GM21528 (cell line): ENCODE data around the gene HSBP1L1.
"Not testable (repeated sequence)": the region's sequence is repeated elsewhere in the genome, so short reads cannot be mapped to it uniquely, and the experiment has no call there.

Experiments used
- ATAC-seq: cut with Tn5 transposase; IDR thresholded peaks from one replicate; pipeline ENCODE4 v1.9.1; 2021; ENCODE audit warnings: mild to moderate bottlenecking, moderate library complexity; ENCODE audit not compliant: unreplicated experiment, low FRiP score

The HSBP1L1 gene

GRCh38 chr18:79958981-79959380 is 5.5 kb upstream of the HSBP1L1 start:
- ATAC-seq: no peak

GRCh38 chr18:79960161-79960801 is 4.2 kb upstream of the HSBP1L1 start:
- ATAC-seq: not testable (repeated sequence)

- no peak for ATAC-seq
Measured at GRCh38 chr18:79960921-79961526, 3.4 kb upstream of the HSBP1L1 start.

GRCh38 chr18:79961527-79962291 is 2.7 kb upstream of the HSBP1L1 start:
- ATAC-seq: no peak

- ATAC-seq: no peak
Measured at GRCh38 chr18:79962311-79962710, 2.1 kb upstream of the HSBP1L1 start.

- ATAC-seq: no peak
Measured at GRCh38 chr18:79962835-79963657, 1.4 kb upstream of the HSBP1L1 start.

- no peak for ATAC-seq
Measured at GRCh38 chr18:79963658-79964329, 649 bp upstream of the HSBP1L1 start.

GRCh38 chr18:79965119-79965902 is 868 bp downstream of the HSBP1L1 start:
- no peak for ATAC-seq

- ATAC-seq: no peak
Measured at GRCh38 chr18:79970419-79971133, 6.1 kb downstream of the HSBP1L1 start.

- no peak for ATAC-seq
Measured at GRCh38 chr18:79971211-79971952, 6.9 kb downstream of the HSBP1L1 start.

GRCh38 chr18:79971986-79972385 is 7.5 kb downstream of the HSBP1L1 start:
- no peak for ATAC-seq

GRCh38 chr18:79972720-79973119 is 8.3 kb downstream of the HSBP1L1 start:
- no peak for ATAC-seq

- ATAC-seq: no peak
Measured at GRCh38 chr18:79973517-79973916, 9.1 kb downstream of the HSBP1L1 start.

GRCh38 chr18:79974025-79974654 is 9.7 kb downstream of the HSBP1L1 start:
- ATAC-seq: no peak

- ATAC-seq: no peak
Measured at GRCh38 chr18:79975043-79975442, 10.6 kb downstream of the HSBP1L1 start.

GRCh38 chr18:79975985-79976680 is 11.7 kb downstream of the HSBP1L1 start:
- no peak for ATAC-seq

- ATAC-seq: no peak
Measured at GRCh38 chr18:79979843-79980242, 15.4 kb downstream of the HSBP1L1 start.
